HEK293 (cell line): ENCODE results near the gene NCR3LG1.

Source experiments
- CTCF ChIA-PET: fragments of 350-600 bp; formaldehyde crosslinking; extraction: SDS; loops from one replicate; lab custom pipeline; 2021; ENCODE audit warnings: antibody characterized with exemption; lab: Yijun Ruan, JAX
- POLR2A ChIA-PET: fragments of 300-600 bp; formaldehyde crosslinking; extraction: SDS; loops from one replicate; lab custom pipeline; 2020; ENCODE audit warnings: antibody characterized with exemption, inconsistent platforms; lab: Yijun Ruan, JAX
- H3K27ac ChIP-seq: fragments of 200-500 bp; sonication (Bioruptor generic); 2 replicates; pipeline ENCODE4 v1.5.1; 2014; ENCODE audit warnings: low read depth, low read length, control low read depth, inconsistent platforms; ENCODE audit errors: extremely low read depth
- H3K36me3 ChIP-seq, 2 experiments: fragments of 200-500 bp in 1 of 2; sonication (Bioruptor generic) in 1 of 2; 1 replicate in 1 of 2; 2 replicates in 1 of 2; pipeline ENCODE4 v1.5.1; 2014 to 2017; ENCODE audit warnings: inconsistent platforms in 2 of 2, low read length in 2 of 2; ENCODE audit not compliant: control insufficient read depth in 2 of 2, insufficient read depth in 1 of 2
- H3K4me1 ChIP-seq: fragments of 200-500 bp; sonication (Bioruptor generic); 2 replicates; pipeline ENCODE4 v1.5.1; 2014; ENCODE audit warnings: mild to moderate bottlenecking, low read length, inconsistent platforms; ENCODE audit not compliant: control insufficient read depth, insufficient read depth
- H3K4me3 ChIP-seq: 2 replicates; pipeline ENCODE4 v1.5.1; 2011; ENCODE audit warnings: low read depth, mild to moderate bottlenecking, control low read depth, low read length, moderate library complexity
- H3K9me3 ChIP-seq: fragments of 200-500 bp; sonication (Bioruptor generic); 2 replicates; pipeline ENCODE4 v1.5.1; 2014; ENCODE audit warnings: low read depth, low read length, inconsistent platforms; ENCODE audit not compliant: control insufficient read depth, insufficient read depth
- EGR2 ChIP-seq: fragments of 450-650 bp; formaldehyde crosslinking; IDR thresholded peaks from 2 replicates; pipeline ENCODE4 v1.5.1; 2016; ENCODE audit warnings: low read depth, missing biosample characterization, missing genetic modification characterization
- GLIS1 ChIP-seq: fragments of 450-650 bp; formaldehyde crosslinking; IDR thresholded peaks from 2 replicates; pipeline ENCODE4 v1.5.1; 2016; ENCODE audit warnings: missing biosample characterization, missing genetic modification characterization
- HOXC10 ChIP-seq: sonication (generic); formaldehyde crosslinking; IDR thresholded peaks from 2 replicates; pipeline ENCODE4 v1.8.1; 2023; ENCODE audit warnings: mild to moderate bottlenecking, missing genetic modification reagents
- ZBTB44 ChIP-seq: fragments of 450-650 bp; IDR thresholded peaks from 2 replicates; pipeline ENCODE4 v1.5.1; 2018; ENCODE audit warnings: missing biosample characterization, mild to moderate bottlenecking, missing genetic modification characterization
- ZNF114 ChIP-seq: fragments of 450-650 bp; formaldehyde crosslinking; IDR thresholded peaks from 2 replicates; pipeline ENCODE4 v1.5.0; 2017; ENCODE audit warnings: missing biosample characterization, missing genetic modification characterization
- ZNF157 ChIP-seq: fragments of 450-650 bp; formaldehyde crosslinking; IDR thresholded peaks from 2 replicates; pipeline ENCODE4 v1.5.1; 2016; ENCODE audit warnings: missing biosample characterization, missing genetic modification characterization
- ZNF350 ChIP-seq: fragments of 450-650 bp; formaldehyde crosslinking; IDR thresholded peaks from 2 replicates; pipeline ENCODE4 v1.5.0; 2017; ENCODE audit warnings: missing biosample characterization, mild to moderate bottlenecking, missing genetic modification characterization
- ZNF391 ChIP-seq: fragments of 450-650 bp; formaldehyde crosslinking; IDR thresholded peaks from 2 replicates; pipeline ENCODE4 v1.5.1; 2016; ENCODE audit warnings: low read depth, missing biosample characterization, missing genetic modification characterization, borderline replicate concordance
- ZNF501 ChIP-seq: fragments of 450-650 bp; formaldehyde crosslinking; IDR thresholded peaks from 2 replicates; pipeline ENCODE4 v1.5.1; 2016; ENCODE audit warnings: missing biosample characterization, missing genetic modification characterization
- ZNF660 ChIP-seq: fragments of 450-650 bp; IDR thresholded peaks from 2 replicates; pipeline ENCODE4 v1.5.1; 2018; ENCODE audit warnings: missing biosample characterization, mild to moderate bottlenecking, missing genetic modification characterization
- ZNF677 ChIP-seq: fragments of 450-650 bp; IDR thresholded peaks from 2 replicates; pipeline ENCODE4 v1.5.0; 2018; ENCODE audit warnings: missing biosample characterization, mild to moderate bottlenecking, missing genetic modification characterization, moderate library complexity
- ZNF768 ChIP-seq: fragments of 450-650 bp; formaldehyde crosslinking; IDR thresholded peaks from 2 replicates; pipeline ENCODE4 v1.5.1; 2018; ENCODE audit warnings: missing biosample characterization, mild to moderate bottlenecking, missing genetic modification characterization
- TF ChIP-seq, protein P1 (sequence below): fragments of 450-650 bp; formaldehyde crosslinking; IDR thresholded peaks from 2 replicates; pipeline ENCODE4 v1.5.1; 2017; ENCODE audit warnings: missing biosample characterization, missing genetic modification characterization
- TF ChIP-seq, protein P2 (sequence below): fragments of 450-650 bp; formaldehyde crosslinking; IDR thresholded peaks from 2 replicates; pipeline ENCODE4 v1.5.1; 2016; ENCODE audit warnings: missing biosample characterization, missing genetic modification characterization, borderline replicate concordance
- TF ChIP-seq, protein P3 (sequence below): fragments of 450-650 bp; formaldehyde crosslinking; conservative IDR thresholded peaks from 2 replicates; pipeline ENCODE4 v1.5.1; 2016; ENCODE audit warnings: low read depth, missing biosample characterization, missing genetic modification characterization
- TF ChIP-seq, protein P4 (sequence below): fragments of 450-650 bp; formaldehyde crosslinking; IDR thresholded peaks from 2 replicates; pipeline ENCODE4 v1.5.1; 2017; ENCODE audit warnings: missing biosample characterization, missing genetic modification characterization

The NCR3LG1 gene

GRCh38 chr11:17410606-17411379, 59.2 kb downstream of the NCR3LG1 start:
- POLR2A ChIA-PET = no interaction called here
- peaks cover 3% of the 10 kb centered on the region; the same call in 1 of the 2 replicates for H3K4me1 ChIP-seq
- no peak overlapping the region for H3K27ac ChIP-seq
- CTCF ChIA-PET = interaction anchor here (1.1 to 1.7 kb wide), 2 partner anchors 24 to 83 kb away, joined by 3 to 5 read pairs; no protein-coding TSS in a partner anchor
- no peaks in the 10 kb centered on the region for H3K36me3 ChIP-seq
- no peaks in the 10 kb centered on the region for H3K9me3 ChIP-seq
- H3K4me3 ChIP-seq = no peak overlapping the region
- TF ChIP-seq EGR2 (tag by site-specific recombination) (peak; percentile 69), ZNF157 (tag by site-specific recombination) (no peak), ZNF768 (tag by site-specific recombination) (peak; percentile 60; the same call in 1 of the 2 replicates), ZNF114 (tag by site-specific recombination) (no peak), ZNF660 (tag by site-specific recombination) (no peak), ZBTB44 (no peak), ZNF501 (tag by site-specific recombination) (no peak), ZNF677 (tag by site-specific recombination) (no peak), ZNF350 (tag by site-specific recombination) (no peak), GLIS1 (tag by site-specific recombination) (no peak), HOXC10 (no peak), ZNF391 (no peak)
- TF ChIP-seq, protein P1, sequence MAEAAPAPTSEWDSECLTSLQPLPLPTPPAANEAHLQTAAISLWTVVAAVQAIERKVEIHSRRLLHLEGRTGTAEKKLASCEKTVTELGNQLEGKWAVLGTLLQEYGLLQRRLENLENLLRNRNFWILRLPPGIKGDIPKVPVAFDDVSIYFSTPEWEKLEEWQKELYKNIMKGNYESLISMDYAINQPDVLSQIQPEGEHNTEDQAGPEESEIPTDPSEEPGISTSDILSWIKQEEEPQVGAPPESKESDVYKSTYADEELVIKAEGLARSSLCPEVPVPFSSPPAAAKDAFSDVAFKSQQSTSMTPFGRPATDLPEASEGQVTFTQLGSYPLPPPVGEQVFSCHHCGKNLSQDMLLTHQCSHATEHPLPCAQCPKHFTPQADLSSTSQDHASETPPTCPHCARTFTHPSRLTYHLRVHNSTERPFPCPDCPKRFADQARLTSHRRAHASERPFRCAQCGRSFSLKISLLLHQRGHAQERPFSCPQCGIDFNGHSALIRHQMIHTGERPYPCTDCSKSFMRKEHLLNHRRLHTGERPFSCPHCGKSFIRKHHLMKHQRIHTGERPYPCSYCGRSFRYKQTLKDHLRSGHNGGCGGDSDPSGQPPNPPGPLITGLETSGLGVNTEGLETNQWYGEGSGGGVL (tag by site-specific recombination) = no peak
- TF ChIP-seq, protein P2, sequence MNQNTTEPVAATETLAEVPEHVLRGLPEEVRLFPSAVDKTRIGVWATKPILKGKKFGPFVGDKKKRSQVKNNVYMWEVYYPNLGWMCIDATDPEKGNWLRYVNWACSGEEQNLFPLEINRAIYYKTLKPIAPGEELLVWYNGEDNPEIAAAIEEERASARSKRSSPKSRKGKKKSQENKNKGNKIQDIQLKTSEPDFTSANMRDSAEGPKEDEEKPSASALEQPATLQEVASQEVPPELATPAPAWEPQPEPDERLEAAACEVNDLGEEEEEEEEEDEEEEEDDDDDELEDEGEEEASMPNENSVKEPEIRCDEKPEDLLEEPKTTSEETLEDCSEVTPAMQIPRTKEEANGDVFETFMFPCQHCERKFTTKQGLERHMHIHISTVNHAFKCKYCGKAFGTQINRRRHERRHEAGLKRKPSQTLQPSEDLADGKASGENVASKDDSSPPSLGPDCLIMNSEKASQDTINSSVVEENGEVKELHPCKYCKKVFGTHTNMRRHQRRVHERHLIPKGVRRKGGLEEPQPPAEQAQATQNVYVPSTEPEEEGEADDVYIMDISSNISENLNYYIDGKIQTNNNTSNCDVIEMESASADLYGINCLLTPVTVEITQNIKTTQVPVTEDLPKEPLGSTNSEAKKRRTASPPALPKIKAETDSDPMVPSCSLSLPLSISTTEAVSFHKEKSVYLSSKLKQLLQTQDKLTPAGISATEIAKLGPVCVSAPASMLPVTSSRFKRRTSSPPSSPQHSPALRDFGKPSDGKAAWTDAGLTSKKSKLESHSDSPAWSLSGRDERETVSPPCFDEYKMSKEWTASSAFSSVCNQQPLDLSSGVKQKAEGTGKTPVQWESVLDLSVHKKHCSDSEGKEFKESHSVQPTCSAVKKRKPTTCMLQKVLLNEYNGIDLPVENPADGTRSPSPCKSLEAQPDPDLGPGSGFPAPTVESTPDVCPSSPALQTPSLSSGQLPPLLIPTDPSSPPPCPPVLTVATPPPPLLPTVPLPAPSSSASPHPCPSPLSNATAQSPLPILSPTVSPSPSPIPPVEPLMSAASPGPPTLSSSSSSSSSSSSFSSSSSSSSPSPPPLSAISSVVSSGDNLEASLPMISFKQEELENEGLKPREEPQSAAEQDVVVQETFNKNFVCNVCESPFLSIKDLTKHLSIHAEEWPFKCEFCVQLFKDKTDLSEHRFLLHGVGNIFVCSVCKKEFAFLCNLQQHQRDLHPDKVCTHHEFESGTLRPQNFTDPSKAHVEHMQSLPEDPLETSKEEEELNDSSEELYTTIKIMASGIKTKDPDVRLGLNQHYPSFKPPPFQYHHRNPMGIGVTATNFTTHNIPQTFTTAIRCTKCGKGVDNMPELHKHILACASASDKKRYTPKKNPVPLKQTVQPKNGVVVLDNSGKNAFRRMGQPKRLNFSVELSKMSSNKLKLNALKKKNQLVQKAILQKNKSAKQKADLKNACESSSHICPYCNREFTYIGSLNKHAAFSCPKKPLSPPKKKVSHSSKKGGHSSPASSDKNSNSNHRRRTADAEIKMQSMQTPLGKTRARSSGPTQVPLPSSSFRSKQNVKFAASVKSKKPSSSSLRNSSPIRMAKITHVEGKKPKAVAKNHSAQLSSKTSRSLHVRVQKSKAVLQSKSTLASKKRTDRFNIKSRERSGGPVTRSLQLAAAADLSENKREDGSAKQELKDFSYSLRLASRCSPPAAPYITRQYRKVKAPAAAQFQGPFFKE (tag by site-specific recombination) = no peak
- TF ChIP-seq, protein P3, sequence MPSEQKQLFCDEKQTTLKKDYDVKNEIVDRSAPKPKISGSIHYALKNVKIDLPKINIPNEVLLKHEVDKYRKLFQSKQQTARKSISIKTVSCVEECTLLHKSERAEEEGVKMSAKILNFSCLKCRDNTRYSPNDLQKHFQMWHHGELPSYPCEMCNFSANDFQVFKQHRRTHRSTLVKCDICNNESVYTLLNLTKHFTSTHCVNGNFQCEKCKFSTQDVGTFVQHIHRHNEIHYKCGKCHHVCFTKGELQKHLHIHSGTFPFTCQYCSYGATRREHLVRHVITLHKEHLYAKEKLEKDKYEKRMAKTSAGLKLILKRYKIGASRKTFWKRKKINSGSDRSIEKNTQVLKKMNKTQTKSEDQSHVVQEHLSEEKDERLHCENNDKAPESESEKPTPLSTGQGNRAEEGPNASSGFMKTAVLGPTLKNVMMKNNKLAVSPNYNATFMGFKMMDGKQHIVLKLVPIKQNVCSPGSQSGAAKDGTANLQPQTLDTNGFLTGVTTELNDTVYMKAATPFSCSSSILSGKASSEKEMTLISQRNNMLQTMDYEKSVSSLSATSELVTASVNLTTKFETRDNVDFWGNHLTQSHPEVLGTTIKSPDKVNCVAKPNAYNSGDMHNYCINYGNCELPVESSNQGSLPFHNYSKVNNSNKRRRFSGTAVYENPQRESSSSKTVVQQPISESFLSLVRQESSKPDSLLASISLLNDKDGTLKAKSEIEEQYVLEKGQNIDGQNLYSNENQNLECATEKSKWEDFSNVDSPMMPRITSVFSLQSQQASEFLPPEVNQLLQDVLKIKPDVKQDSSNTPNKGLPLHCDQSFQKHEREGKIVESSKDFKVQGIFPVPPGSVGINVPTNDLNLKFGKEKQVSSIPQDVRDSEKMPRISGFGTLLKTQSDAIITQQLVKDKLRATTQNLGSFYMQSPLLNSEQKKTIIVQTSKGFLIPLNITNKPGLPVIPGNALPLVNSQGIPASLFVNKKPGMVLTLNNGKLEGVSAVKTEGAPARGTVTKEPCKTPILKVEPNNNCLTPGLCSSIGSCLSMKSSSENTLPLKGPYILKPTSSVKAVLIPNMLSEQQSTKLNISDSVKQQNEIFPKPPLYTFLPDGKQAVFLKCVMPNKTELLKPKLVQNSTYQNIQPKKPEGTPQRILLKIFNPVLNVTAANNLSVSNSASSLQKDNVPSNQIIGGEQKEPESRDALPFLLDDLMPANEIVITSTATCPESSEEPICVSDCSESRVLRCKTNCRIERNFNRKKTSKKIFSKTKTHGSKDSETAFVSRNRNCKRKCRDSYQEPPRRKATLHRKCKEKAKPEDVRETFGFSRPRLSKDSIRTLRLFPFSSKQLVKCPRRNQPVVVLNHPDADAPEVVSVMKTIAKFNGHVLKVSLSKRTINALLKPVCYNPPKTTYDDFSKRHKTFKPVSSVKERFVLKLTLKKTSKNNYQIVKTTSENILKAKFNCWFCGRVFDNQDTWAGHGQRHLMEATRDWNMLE = no peak
- TF ChIP-seq, protein P4, sequence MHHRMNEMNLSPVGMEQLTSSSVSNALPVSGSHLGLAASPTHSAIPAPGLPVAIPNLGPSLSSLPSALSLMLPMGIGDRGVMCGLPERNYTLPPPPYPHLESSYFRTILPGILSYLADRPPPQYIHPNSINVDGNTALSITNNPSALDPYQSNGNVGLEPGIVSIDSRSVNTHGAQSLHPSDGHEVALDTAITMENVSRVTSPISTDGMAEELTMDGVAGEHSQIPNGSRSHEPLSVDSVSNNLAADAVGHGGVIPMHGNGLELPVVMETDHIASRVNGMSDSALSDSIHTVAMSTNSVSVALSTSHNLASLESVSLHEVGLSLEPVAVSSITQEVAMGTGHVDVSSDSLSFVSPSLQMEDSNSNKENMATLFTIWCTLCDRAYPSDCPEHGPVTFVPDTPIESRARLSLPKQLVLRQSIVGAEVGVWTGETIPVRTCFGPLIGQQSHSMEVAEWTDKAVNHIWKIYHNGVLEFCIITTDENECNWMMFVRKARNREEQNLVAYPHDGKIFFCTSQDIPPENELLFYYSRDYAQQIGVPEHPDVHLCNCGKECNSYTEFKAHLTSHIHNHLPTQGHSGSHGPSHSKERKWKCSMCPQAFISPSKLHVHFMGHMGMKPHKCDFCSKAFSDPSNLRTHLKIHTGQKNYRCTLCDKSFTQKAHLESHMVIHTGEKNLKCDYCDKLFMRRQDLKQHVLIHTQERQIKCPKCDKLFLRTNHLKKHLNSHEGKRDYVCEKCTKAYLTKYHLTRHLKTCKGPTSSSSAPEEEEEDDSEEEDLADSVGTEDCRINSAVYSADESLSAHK (tag by site-specific recombination) = no peak
